Keratinocyte (primary cell): ENCODE results near the gene KPNA1. TPM values are rescaled to one million over a fixed set of nuclear protein-coding genes. Genes with fewer than 3 reads are reported as not detected.
A peak's percentile ranks its signal among the peaks of the same experiment; 100 is the strongest.

ENCODE experiments used
- DNase-seq: peaks from one replicate; pipeline ENCODE4 v3.0.0-alpha.2; 2011; ENCODE audit warnings: low read depth, missing footprints, low spot score
- FAIRE-seq: peaks from 2 replicates; lab custom pipeline; 2011; peaks lifted over from hg19 to GRCh38; lab: Jason Lieb, UNC
- H2AFZ ChIP-seq: 2 replicates; pipeline ENCODE4 v1.6.0; 2012; ENCODE audit warnings: low read length, control low read depth, inconsistent platforms; ENCODE audit not compliant: control insufficient read depth
- H3K27ac ChIP-seq: 2 replicates; pipeline ENCODE4 v1.5.1; 2011; ENCODE audit warnings: low read length; ENCODE audit not compliant: control insufficient read depth, insufficient read depth
- H3K27me3 ChIP-seq: 3 replicates; pipeline ENCODE4 v1.6.0; 2011; ENCODE audit warnings: low read length; ENCODE audit not compliant: control insufficient read depth, insufficient read depth; ENCODE audit errors: extremely low read depth
- H3K36me3 ChIP-seq, 2 experiments: 2 replicates in 1 of 2; 3 replicates in 1 of 2; pipeline ENCODE4 v1.5.1; 2011; ENCODE audit warnings: low read length in 2 of 2, mild to moderate bottlenecking in 1 of 2; ENCODE audit not compliant: control insufficient read depth in 2 of 2, insufficient read depth in 2 of 2; ENCODE audit errors: extremely low read depth in 1 of 2
- H3K4me1 ChIP-seq: 3 replicates; pipeline ENCODE4 v1.5.1; 2011; ENCODE audit warnings: low read length; ENCODE audit not compliant: control insufficient read depth, insufficient read depth; ENCODE audit errors: extremely low read depth
- H3K4me2 ChIP-seq: 3 replicates; pipeline ENCODE4 v1.6.0; 2011; ENCODE audit warnings: low read depth, low read length; ENCODE audit not compliant: control insufficient read depth, insufficient read depth; ENCODE audit errors: extremely low read depth
- H3K4me3 ChIP-seq, 3 experiments: fragments of 200-600 bp in 1 of 3; sonication (generic) in 1 of 3; 2 replicates in 2 of 3; 3 replicates in 1 of 3; pipeline ENCODE4 v1.5.1; 2011 to 2016; ENCODE audit warnings: low read length in 3 of 3, mild to moderate bottlenecking in 3 of 3, control low read depth in 2 of 3, inconsistent platforms in 1 of 3, low read depth in 1 of 3, mixed read lengths in 1 of 3, mixed run types in 1 of 3, moderate library complexity in 1 of 3; ENCODE audit not compliant: control insufficient read depth in 2 of 3, insufficient read depth in 2 of 3; ENCODE audit errors: extremely low read depth in 1 of 3
- H3K79me2 ChIP-seq: 2 replicates; pipeline ENCODE4 v1.6.0; 2012; ENCODE audit warnings: low read length; ENCODE audit not compliant: control insufficient read depth, insufficient read depth
- H3K9ac ChIP-seq: 3 replicates; pipeline ENCODE4 v1.6.0; 2011; ENCODE audit warnings: low read length; ENCODE audit not compliant: control insufficient read depth, insufficient read depth; ENCODE audit errors: extremely low read depth
- H3K9me1 ChIP-seq: 3 replicates; pipeline ENCODE4 v1.6.0; 2011; ENCODE audit warnings: low read length; ENCODE audit not compliant: control insufficient read depth, insufficient read depth; ENCODE audit errors: extremely low read depth
- H3K9me3 ChIP-seq: 2 replicates; pipeline ENCODE4 v1.5.1; 2012; ENCODE audit warnings: low read depth, low read length; ENCODE audit not compliant: control insufficient read depth
- H4K20me1 ChIP-seq: 3 replicates; pipeline ENCODE4 v1.6.0; 2011; ENCODE audit warnings: low read length; ENCODE audit not compliant: control insufficient read depth, insufficient read depth; ENCODE audit errors: extremely low read depth
- CTCF ChIP-seq, 3 experiments: IDR thresholded peaks in 1 of 3; conservative IDR thresholded peaks in 1 of 3; optimal IDR thresholded peaks in 1 of 3; 2 replicates in 2 of 3; 3 replicates in 1 of 3; pipeline versions ENCODE3 to v1.5.1; 2011; ENCODE audit warnings: low read length in 3 of 3, mild to moderate bottlenecking in 3 of 3, moderate library complexity in 2 of 3, control low read depth in 1 of 3, inconsistent platforms in 1 of 3; ENCODE audit not compliant: insufficient read depth in 2 of 3; ENCODE audit errors: extremely low read depth in 1 of 3
- EZH2 ChIP-seq: IDR thresholded peaks from one replicate; pipeline ENCODE4 v1.6.1; 2012; ENCODE audit warnings: inconsistent platforms, mild to moderate bottlenecking, low read length, moderate library complexity
- dilution Hi-C: fragments of 300-500 bp; cut with MboI; formaldehyde crosslinking; loops from one replicate; pipeline ENCODE4 v1.7.0; 2020; ENCODE audit warnings: low sequenced_read_pairs; ENCODE audit not compliant: extremely low pct_ligation_motif_present
- polyA plus RNA-seq, 5 experiments: library from polyadenylated mRNA; depleted of rRNA in 3 of 5; stranded (reverse) in 3 of 5; stranded (forward) in 1 of 5; unstranded in 1 of 5; fragments of >200 nt; gene quantifications; 1 replicate in 1 of 5; 2 replicates in 3 of 5; 3 replicates in 1 of 5; pipeline versions ENCODE4 v1.2.1 to v1.2.3, GENCODE V29; 2011 to 2012; ENCODE audit warnings: missing spikeins in 2 of 5, low read depth in 1 of 5, low replicate concordance in 1 of 5

KPNA1 gene
- polyA plus RNA-seq, 1 donor (not counting 4 experiments of a cell fraction or from before 2014, with no cell fraction given), result 66.7 TPM

GRCh38 chr3:122430371-122430770, 84.4 kb downstream of the KPNA1 start:
- dilution Hi-C loops, result no loop called here
- H3K36me3 ChIP-seq, result peaks cover 12 to 21% of the 10 kb centered on the region in 2 experiments

GRCh38 chr3:122427857-122428471, 86.8 kb downstream of the KPNA1 start:
- Histone ChIP-seq H4K20me1 (no peaks in the 10 kb centered on the region), H3K9me3 (no peaks in the 10 kb centered on the region), H3K9me1 (no peaks in the 10 kb centered on the region), H3K9ac (no peak overlapping the region), H3K36me3 (peaks cover 16 to 21% of the 10 kb centered on the region in 2 experiments), H3K27me3 (no peaks in the 10 kb centered on the region), H2AFZ (no peak overlapping the region), H3K27ac (no peak overlapping the region), H3K79me2 (no peaks in the 10 kb centered on the region), H3K4me3 (no peak overlapping the region), H3K4me2 (no peak overlapping the region), H3K4me1 (no peaks in the 10 kb centered on the region)
- FAIRE-seq (peak; percentile 26), DNase-seq (no peak)
- dilution Hi-C loops, result no loop called here
- no peak for TF ChIP-seq CTCF (optimal IDR thresholded peaks at IDR 0.05 in 1 of 3, IDR thresholded peaks at IDR 0.05 in 1 of 3, conservative IDR thresholded peaks at IDR 0.05 in 1 of 3; ENCODE audit: extremely low read depth in 1 of 3, insufficient read depth in 2 of 3, low read length in 3 of 3)
- no peak for TF ChIP-seq EZH2

More at GRCh38 chr3:122430371-122430770, 84.4 kb downstream of the KPNA1 start:
- no peaks in the 10 kb centered on the region for H3K27me3 ChIP-seq
- H2AFZ ChIP-seq, result no peak overlapping the region
- TF ChIP-seq CTCF (optimal IDR thresholded peaks at IDR 0.05 in 1 of 3, IDR thresholded peaks at IDR 0.05 in 1 of 3, conservative IDR thresholded peaks at IDR 0.05 in 1 of 3; ENCODE audit: extremely low read depth in 1 of 3, insufficient read depth in 2 of 3, low read length in 3 of 3), result no peak
- no peak for TF ChIP-seq EZH2
- no peaks in the 10 kb centered on the region for H4K20me1 ChIP-seq
- no peak overlapping the region for H3K4me3 ChIP-seq
- no peaks in the 10 kb centered on the region for H3K79me2 ChIP-seq
- H3K4me1 ChIP-seq, result no peaks in the 10 kb centered on the region
- H3K9me1 ChIP-seq, result no peaks in the 10 kb centered on the region
- H3K27ac ChIP-seq, result no peak overlapping the region
- no peak for DNase-seq
- H3K4me2 ChIP-seq, result no peak overlapping the region
- peak; percentile 41 for FAIRE-seq
- no peaks in the 10 kb centered on the region for H3K9me3 ChIP-seq
- H3K9ac ChIP-seq, result no peak overlapping the region
